OCI-LY3 (cell line): ENCODE measurements around the gene SH2D1A.

Experiments
- CTCF ChIP-seq: fragments of 200-600, 300-600 bp; sonication (generic); IDR thresholded peaks from 2 replicates; pipeline ENCODE4 v1.5.1; 2014; ENCODE audit warnings: antibody characterized with exemption, low read length, low read depth
- EZH2phosphoT487 ChIP-seq: fragments of 200-600 bp; shearing (Covaris generic); IDR thresholded peaks from 2 replicates; pipeline ENCODE4 v1.6.1; 2018; ENCODE audit warnings: antibody characterized with exemption, mixed run types, low read depth

- TF ChIP-seq CTCF (no peak), EZH2phosphoT487 (no peak)
Observed at GRCh38 chrX:124332481-124333424, 13.6 kb upstream of the SH2D1A start, which contains the start of gene TEX13D.
